HG02970 (cell line): ENCODE data around the gene GGT7.
"Not testable (repeated sequence)": the region's sequence is repeated elsewhere in the genome, so short reads cannot be mapped to it uniquely, and the experiment has no call there.

Experiments used
- ATAC-seq: cut with Tn5 transposase; IDR thresholded peaks from one replicate; pipeline ENCODE4 v1.9.1; 2021; ENCODE audit warnings: mild to moderate bottlenecking, moderate library complexity, moderate number of reproducible peaks; ENCODE audit not compliant: unreplicated experiment, low FRiP score

Gene GGT7

GRCh38 chr20:34872622-34873224 is at the start of gene GGT7:
GGT7 (minus strand) TSS chr20:34872856; CDS start chr20:34872815, 41 bp downstream.
- ATAC-seq, result peak; percentile 39

- no peak for ATAC-seq
Measured at GRCh38 chr20:34921436-34921835, 48.8 kb upstream of the GGT7 start.

GRCh38 chr20:34920055-34920454 is 47.4 kb upstream of the GGT7 start:
- ATAC-seq, result no peak

- ATAC-seq, result no peak
Measured at GRCh38 chr20:34916774-34917354, 44.2 kb upstream of the GGT7 start.

GRCh38 chr20:34915749-34916455 is 43.2 kb upstream of the GGT7 start:
- no peak for ATAC-seq

- no peak for ATAC-seq
Measured at GRCh38 chr20:34915131-34915530, 42.5 kb upstream of the GGT7 start.

GRCh38 chr20:34907616-34908469 is 35.2 kb upstream of the GGT7 start:
- no peak for ATAC-seq

GRCh38 chr20:34904202-34904621 is 31.6 kb upstream of the GGT7 start:
- no peak for ATAC-seq

- not testable (repeated sequence) for ATAC-seq
Measured at GRCh38 chr20:34898731-34899130, 26.1 kb upstream of the GGT7 start.

- not testable (repeated sequence) for ATAC-seq
Measured at GRCh38 chr20:34898129-34898528, 25.5 kb upstream of the GGT7 start.

- ATAC-seq, result no peak
Measured at GRCh38 chr20:34896086-34896621, 23.5 kb upstream of the GGT7 start.

GRCh38 chr20:34895465-34895864 is 22.8 kb upstream of the GGT7 start:
- ATAC-seq, result no peak

- ATAC-seq, result no peak
Measured at GRCh38 chr20:34894723-34895122, 22.1 kb upstream of the GGT7 start.

- ATAC-seq, result no peak
Measured at GRCh38 chr20:34892671-34893070, 20.0 kb upstream of the GGT7 start.

- no peak for ATAC-seq
Measured at GRCh38 chr20:34891166-34892062, 18.8 kb upstream of the GGT7 start.

- no peak for ATAC-seq
Measured at GRCh38 chr20:34888468-34888867, 15.8 kb upstream of the GGT7 start.

GRCh38 chr20:34887023-34887422 is 14.4 kb upstream of the GGT7 start:
- no peak for ATAC-seq

- ATAC-seq, result no peak
Measured at GRCh38 chr20:34886122-34886521, 13.5 kb upstream of the GGT7 start.

GRCh38 chr20:34884260-34884659 is 11.6 kb upstream of the GGT7 start:
- no peak for ATAC-seq

GRCh38 chr20:34883809-34884208 is 11.2 kb upstream of the GGT7 start:
- ATAC-seq, result no peak
